GM12872 (cell line): ENCODE results near the gene UBE2E1.
A peak's percentile ranks its signal among the peaks of the same experiment; 100 is the strongest.

Source experiments
- CTCF ChIP-seq: IDR thresholded peaks from 3 replicates; pipeline ENCODE4 v1.5.1; 2011; ENCODE audit warnings: low read depth, mild to moderate bottlenecking, low read length, moderate library complexity; ENCODE audit not compliant: insufficient read depth

The UBE2E1 gene

GRCh38 chr3:23806534-23807423 is 1.0 kb downstream of the UBE2E1 start:
- no peak for TF ChIP-seq CTCF

GRCh38 chr3:23807424-23808015 is 1.8 kb downstream of the UBE2E1 start:
- no peak for TF ChIP-seq CTCF

- no peak for TF ChIP-seq CTCF
Observed at GRCh38 chr3:23808525-23808924, 2.8 kb downstream of the UBE2E1 start.

GRCh38 chr3:23809294-23809693 is 3.5 kb downstream of the UBE2E1 start:
- no peak for TF ChIP-seq CTCF

GRCh38 chr3:23809840-23810342 is 4.1 kb downstream of the UBE2E1 start:
- TF ChIP-seq CTCF: no peak

- TF ChIP-seq CTCF: peak; percentile 30; the same call in 2 of the 3 replicates
Observed at GRCh38 chr3:23810343-23811184, 4.8 kb downstream of the UBE2E1 start.

GRCh38 chr3:23811185-23811527 is 5.4 kb downstream of the UBE2E1 start:
- TF ChIP-seq CTCF: no peak
